BLaER1 (cell line): ENCODE data around the gene CYP1A1.

Source experiments
- H3K27ac ChIP-seq: shearing (Covaris generic); formaldehyde crosslinking; 2 replicates; pipeline ENCODE4 v1.8.1; 2022
- H3K27me3 ChIP-seq: shearing (Covaris generic); formaldehyde crosslinking; 2 replicates; pipeline ENCODE4 v1.8.1; 2022
- H3K36me3 ChIP-seq: shearing (Covaris generic); formaldehyde crosslinking; 2 replicates; pipeline ENCODE4 v1.8.1; 2022
- H3K4me1 ChIP-seq: shearing (Covaris generic); formaldehyde crosslinking; 2 replicates; pipeline ENCODE4 v1.8.1; 2022
- H3K4me2 ChIP-seq: shearing (Covaris generic); formaldehyde crosslinking; 2 replicates; pipeline ENCODE4 v1.8.1; 2022
- H3K4me3 ChIP-seq: shearing (Covaris generic); formaldehyde crosslinking; 2 replicates; pipeline ENCODE4 v1.8.1; 2022
- H3K9ac ChIP-seq: shearing (Covaris generic); formaldehyde crosslinking; 2 replicates; pipeline ENCODE4 v1.8.1; 2022
- H3K9me3 ChIP-seq: shearing (Covaris generic); formaldehyde crosslinking; 2 replicates; pipeline ENCODE4 v1.8.1; 2022
- H4K20me1 ChIP-seq: shearing (Covaris generic); formaldehyde crosslinking; 2 replicates; pipeline ENCODE4 v1.8.1; 2022
- Cebpa-rat ChIP-seq: shearing (Covaris generic); IDR thresholded peaks from 2 replicates; pipeline ENCODE4 v1.8.1; 2022

Gene CYP1A1

DNA sequence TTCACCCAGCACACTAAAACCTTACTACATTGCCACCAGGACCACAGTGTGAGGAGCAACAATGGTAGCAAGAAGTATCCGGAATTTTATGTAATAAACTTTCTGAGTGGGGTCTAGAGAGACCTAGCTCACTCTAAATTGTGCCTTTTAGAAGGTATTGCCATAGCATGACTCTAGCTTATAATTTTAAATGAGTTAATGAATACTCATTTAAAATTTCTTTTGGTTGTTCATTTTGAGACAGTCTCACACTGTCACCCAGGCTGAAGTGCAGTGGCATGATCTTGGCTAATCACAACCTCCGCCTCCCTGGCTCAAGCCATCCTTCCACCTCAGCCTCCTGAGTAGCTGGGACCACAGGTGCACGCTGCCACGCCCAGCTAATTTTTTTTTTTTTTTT, 55.7 kb downstream of the CYP1A1 start:
- H3K4me1 ChIP-seq: no peaks in the 10 kb centered on the region
- no peak overlapping the region for H3K4me3 ChIP-seq
- no peak overlapping the region for H3K4me2 ChIP-seq
- H4K20me1 ChIP-seq: peaks cover 40% of the 10 kb centered on the region
- H3K27me3 ChIP-seq: no peaks in the 10 kb centered on the region
- H3K9me3 ChIP-seq: no peaks in the 10 kb centered on the region
- H3K27ac ChIP-seq: no peak overlapping the region
- no peak overlapping the region for H3K9ac ChIP-seq
- no peak for TF ChIP-seq Cebpa-rat
- peaks cover 69% of the 10 kb centered on the region for H3K36me3 ChIP-seq
